ENCODE measurements around the gene BRD3.

- TF ChIP-seq CTCF (IDR thresholded peaks at IDR 0.05), result no peak
- TF ChIP-seq POLR2A (IDR thresholded peaks at IDR 0.05), result peak; percentile 47 to 64
These were observed 77.2 kb downstream of the BRD3 start for GRCh38 chr9:133990366-133991213.

All from adrenal gland (tissue), 5 donors.